ENCODE results near the gene PEA15.

The PEA15 gene

DNA sequence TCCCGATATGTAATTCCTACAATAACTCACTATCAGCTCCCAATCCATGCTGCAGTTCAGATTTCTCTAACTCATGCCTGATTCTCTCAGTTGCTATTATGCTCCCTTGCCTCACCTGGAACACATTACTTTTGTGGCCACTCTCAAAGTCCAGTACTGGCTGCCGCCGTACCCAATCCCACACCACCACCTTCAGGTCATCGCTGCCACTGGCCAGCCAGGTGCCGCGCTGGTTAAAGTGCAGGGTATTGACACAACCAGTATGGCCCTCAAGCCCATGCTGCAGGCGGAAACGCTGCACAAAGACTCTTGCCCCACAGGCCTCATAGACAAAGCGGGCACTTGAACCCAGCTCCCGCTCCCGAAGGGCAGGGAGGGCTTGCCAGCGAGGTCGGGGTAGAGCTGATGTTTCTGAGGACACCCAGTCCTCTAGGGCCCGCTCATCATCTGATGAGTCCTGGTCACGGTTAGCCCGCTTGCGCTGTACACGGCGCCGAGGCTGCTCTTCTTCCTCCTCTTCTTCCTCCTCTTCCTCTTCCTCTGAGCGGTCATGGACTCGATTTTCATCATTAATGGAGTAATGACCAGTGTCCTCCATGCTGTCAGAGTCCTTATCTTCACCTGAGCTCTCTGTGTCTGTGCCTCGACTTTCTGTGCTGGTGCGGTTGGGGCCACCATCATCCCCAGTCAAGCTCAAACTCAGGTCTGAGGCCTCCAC is 34.6 kb downstream of the PEA15 start:
- TF ChIP-seq, protein P1, sequence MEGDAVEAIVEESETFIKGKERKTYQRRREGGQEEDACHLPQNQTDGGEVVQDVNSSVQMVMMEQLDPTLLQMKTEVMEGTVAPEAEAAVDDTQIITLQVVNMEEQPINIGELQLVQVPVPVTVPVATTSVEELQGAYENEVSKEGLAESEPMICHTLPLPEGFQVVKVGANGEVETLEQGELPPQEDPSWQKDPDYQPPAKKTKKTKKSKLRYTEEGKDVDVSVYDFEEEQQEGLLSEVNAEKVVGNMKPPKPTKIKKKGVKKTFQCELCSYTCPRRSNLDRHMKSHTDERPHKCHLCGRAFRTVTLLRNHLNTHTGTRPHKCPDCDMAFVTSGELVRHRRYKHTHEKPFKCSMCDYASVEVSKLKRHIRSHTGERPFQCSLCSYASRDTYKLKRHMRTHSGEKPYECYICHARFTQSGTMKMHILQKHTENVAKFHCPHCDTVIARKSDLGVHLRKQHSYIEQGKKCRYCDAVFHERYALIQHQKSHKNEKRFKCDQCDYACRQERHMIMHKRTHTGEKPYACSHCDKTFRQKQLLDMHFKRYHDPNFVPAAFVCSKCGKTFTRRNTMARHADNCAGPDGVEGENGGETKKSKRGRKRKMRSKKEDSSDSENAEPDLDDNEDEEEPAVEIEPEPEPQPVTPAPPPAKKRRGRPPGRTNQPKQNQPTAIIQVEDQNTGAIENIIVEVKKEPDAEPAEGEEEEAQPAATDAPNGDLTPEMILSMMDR (IDR thresholded peaks at IDR 0.05; ENCODE audit: low read depth, low read length, missing control alignments), result no peak
- in situ Hi-C loops (cut with HindIII; ENCODE audit: low sequenced_read_pairs), result no loop called here
- DNase-seq (ENCODE audit: low read depth), result no peak
- no peak overlapping the region for H3K4me3 ChIP-seq (ENCODE audit: low read depth, low read length)

- TF ChIP-seq, protein P1 (IDR thresholded peaks at IDR 0.05; ENCODE audit: low read depth, low read length, missing control alignments), result no peak
- no peak for DNase-seq (ENCODE audit: low read depth)
- in situ Hi-C loops (cut with HindIII; ENCODE audit: low sequenced_read_pairs), result no loop called here
These were observed 38.6 kb downstream of the PEA15 start for GRCh38 chr1:160243767-160244166.

GRCh38 chr1:160244209-160244608 is 39.0 kb downstream of the PEA15 start:
- no peak for DNase-seq (ENCODE audit: low read depth)
- TF ChIP-seq, protein P1 (IDR thresholded peaks at IDR 0.05; ENCODE audit: low read depth, low read length, missing control alignments), result no peak
- in situ Hi-C loops (cut with HindIII; ENCODE audit: low sequenced_read_pairs), result no loop called here
- H3K4me3 ChIP-seq (ENCODE audit: low read depth, low read length), result no peak overlapping the region

More at GRCh38 chr1:160243767-160244166, 38.6 kb downstream of the PEA15 start:
- H3K4me3 ChIP-seq (ENCODE audit: low read depth, low read length), result no peak overlapping the region

DNA sequence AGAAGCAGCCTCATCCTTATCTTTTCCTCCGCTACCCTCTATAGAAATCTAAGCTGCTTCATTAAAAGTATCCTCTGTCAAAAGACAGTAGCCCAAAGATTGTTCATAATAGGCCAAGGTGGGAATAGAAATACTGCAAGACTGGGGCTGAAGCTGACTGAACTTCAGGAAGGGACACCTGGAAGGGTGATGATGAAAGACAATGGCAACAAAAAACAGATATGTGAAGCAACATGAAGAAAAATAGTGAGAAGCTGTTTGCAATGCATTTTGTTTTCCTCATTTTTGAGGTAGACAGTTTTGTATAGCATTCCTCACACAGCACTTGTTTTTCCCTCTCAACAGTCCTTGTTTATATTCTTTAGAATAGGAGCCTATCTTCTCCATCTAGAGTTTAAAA is 40.2 kb downstream of the PEA15 start:
- no peak overlapping the region for H3K4me3 ChIP-seq (ENCODE audit: low read depth, low read length)
- no peak for DNase-seq (ENCODE audit: low read depth)
- in situ Hi-C loops (cut with HindIII; ENCODE audit: low sequenced_read_pairs), result no loop called here
- TF ChIP-seq, protein P1 (IDR thresholded peaks at IDR 0.05; ENCODE audit: low read depth, low read length, missing control alignments), result no peak

DNA sequence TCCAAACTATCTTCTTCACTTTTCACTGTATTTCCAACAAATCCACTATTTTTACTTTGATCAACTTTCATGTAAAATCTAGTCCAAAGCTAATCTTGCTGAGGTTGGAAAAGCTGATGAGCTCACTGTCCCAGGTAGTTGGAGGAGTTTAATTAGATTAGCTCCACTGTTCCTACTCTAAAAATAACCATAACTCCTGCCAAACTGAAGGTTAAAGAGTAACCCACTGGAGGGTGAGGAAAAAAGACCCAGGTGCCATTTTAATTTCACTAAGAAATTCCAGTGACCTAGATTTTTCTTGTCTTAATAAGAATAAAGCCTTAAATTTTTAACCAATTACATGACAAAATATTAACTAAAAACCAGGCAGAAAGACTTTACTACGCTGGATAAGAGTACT is 41.9 kb downstream of the PEA15 start:
- TF ChIP-seq, protein P1 (IDR thresholded peaks at IDR 0.05; ENCODE audit: low read depth, low read length, missing control alignments), result no peak
- in situ Hi-C loops (cut with HindIII; ENCODE audit: low sequenced_read_pairs), result no loop called here
- H3K4me3 ChIP-seq (ENCODE audit: low read depth, low read length), result no peak overlapping the region
- DNase-seq (ENCODE audit: low read depth), result no peak

DNA sequence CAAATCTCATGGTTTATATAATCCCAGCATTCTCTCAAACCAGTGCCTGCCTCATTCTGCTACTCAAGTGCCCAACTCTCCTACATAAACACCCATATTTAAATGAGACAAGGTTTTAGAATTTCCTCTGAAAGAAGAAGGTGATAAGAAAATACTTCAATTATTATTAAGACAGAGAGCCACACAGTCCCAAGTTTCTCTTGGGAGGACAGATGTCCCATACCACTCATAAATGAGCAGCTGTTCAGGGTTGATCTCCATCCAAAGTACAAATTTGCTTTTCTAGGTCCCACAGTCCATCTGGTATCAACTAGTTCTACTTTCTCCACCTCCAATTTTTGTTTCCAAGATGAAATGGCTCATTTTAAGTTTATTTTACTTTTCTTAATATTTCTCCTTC is 45.8 kb downstream of the PEA15 start:
- no peak for DNase-seq (ENCODE audit: low read depth)
- no peak overlapping the region for H3K4me3 ChIP-seq (ENCODE audit: low read depth, low read length)
- TF ChIP-seq, protein P1 (IDR thresholded peaks at IDR 0.05; ENCODE audit: low read depth, low read length, missing control alignments), result no peak
- in situ Hi-C loops (cut with HindIII; ENCODE audit: low sequenced_read_pairs), result no loop called here

All from astrocyte of the cerebellum (primary cell).